AG09309 (cell line): ENCODE results near the gene DMPK.
"Not testable (repeated sequence)": the region's sequence is repeated elsewhere in the genome, so short reads cannot be mapped to it uniquely, and the experiment has no call there.

Experiments used
- DNase-seq: peaks from one replicate; pipeline ENCODE4 v3.0.0-alpha.2; 2010; ENCODE audit warnings: low read depth
- H3K4me3 ChIP-seq: 2 replicates; pipeline ENCODE4 v1.5.1; 2011; ENCODE audit warnings: mild to moderate bottlenecking, low read depth, low read length, moderate library complexity; ENCODE audit not compliant: control insufficient read depth
- CTCF ChIP-seq: IDR thresholded peaks from 2 replicates; pipeline ENCODE4 v1.5.1; 2011; ENCODE audit warnings: mild to moderate bottlenecking, low read depth, low read length, inconsistent platforms; ENCODE audit not compliant: insufficient read depth, control insufficient read depth; ENCODE audit errors: missing control alignments

Gene DMPK

DNA sequence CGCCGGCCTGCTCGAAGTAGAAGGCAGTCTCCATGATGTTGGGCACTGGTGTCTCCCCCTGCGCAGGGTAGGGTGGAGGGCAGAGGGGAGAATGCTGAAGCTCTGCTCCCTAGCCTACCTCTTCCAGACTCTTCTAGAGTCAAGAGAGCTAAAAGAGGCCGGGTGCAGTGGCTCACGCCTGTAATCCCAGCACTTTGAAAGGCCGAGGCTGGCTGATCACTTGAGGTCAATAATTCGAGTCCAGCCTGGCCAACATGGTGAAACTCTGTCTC lies 22.6 kb upstream of the DMPK start:
- TF ChIP-seq CTCF = no peak

GRCh38 chr19:45804140-45804958 lies 22.1 kb upstream of the DMPK start:
- no peak for DNase-seq
- no peak for TF ChIP-seq CTCF
- H3K4me3 ChIP-seq = no peak overlapping the region

More for the DNA sequence above, 22.6 kb upstream of the DMPK start:
- no peak overlapping the region for H3K4me3 ChIP-seq
- no peak for DNase-seq

DNA sequence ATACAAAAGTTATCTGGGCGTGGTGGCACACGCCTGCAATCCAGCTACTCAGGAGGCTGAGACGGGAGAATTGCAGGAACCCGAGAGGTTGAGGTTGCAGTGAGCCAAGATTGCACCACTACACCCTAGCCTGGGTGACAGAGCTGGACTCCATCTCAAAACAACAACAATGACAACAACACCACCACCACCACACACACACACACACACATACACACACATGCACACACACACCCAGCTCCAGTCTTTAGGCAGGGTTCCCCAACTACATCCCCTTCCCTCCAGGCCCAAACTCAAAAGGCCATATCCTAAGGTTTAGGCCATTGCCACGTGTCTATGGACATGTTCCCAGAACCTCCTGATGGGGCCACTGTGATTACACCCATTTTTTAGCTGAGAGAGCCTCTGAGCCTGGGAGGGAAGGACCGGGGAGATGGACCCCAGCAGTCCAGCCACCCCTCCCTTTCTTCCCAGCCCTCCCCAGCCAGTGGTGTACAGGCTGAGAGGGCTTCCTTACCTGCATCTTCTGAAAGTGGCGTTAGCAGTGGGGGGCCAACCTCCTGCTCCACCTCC lies 19.4 kb upstream of the DMPK start:
- TF ChIP-seq CTCF = no peak
- no peak overlapping the region for H3K4me3 ChIP-seq

GRCh38 chr19:45800070-45800553 lies 17.8 kb upstream of the DMPK start:
- H3K4me3 ChIP-seq = no peak overlapping the region
- DNase-seq = no peak
- no peak for TF ChIP-seq CTCF

More for the DNA sequence above, 19.4 kb upstream of the DMPK start:
- DNase-seq = no peak

DNA sequence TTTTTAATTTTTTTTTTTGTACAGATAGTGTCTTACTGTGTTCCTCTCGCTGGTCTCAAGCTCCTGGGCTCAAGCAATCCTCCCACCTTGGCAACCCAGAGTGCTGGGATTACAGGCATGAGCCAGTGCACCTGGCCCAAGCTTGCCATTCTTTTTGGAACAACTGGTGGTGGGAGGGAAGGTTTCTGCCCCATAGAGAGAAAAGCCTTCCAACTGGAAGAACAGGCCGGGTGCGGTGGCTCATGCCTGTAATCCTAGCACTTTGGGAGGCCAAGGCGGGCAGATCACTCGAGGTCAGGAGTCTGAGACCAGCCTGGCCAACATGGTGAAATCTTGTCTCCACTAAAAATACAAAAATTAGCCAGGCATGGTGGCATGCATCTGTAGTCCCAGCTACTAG lies 17.3 kb upstream of the DMPK start:
- not testable (repeated sequence) for DNase-seq, H3K4me3 ChIP-seq

- TF ChIP-seq CTCF = peak; percentile 81
- no peak overlapping the region for H3K4me3 ChIP-seq
- DNase-seq = peak; percentile 57
These were observed 16.8 kb upstream of the DMPK start for GRCh38 chr19:45798995-45799517.

- no peak overlapping the region for H3K4me3 ChIP-seq
- no peak for TF ChIP-seq CTCF
- DNase-seq = no peak
These were observed 12.3 kb upstream of the DMPK start for GRCh38 chr19:45794627-45795026.
